COLO829 (cell line): ENCODE data around the gene HTRA1.

ENCODE experiments used
- DNase-seq: peaks from one replicate; pipeline ENCODE4 v3.0.0; 2012; ENCODE audit warnings: low spot score

HTRA1 gene

DNA sequence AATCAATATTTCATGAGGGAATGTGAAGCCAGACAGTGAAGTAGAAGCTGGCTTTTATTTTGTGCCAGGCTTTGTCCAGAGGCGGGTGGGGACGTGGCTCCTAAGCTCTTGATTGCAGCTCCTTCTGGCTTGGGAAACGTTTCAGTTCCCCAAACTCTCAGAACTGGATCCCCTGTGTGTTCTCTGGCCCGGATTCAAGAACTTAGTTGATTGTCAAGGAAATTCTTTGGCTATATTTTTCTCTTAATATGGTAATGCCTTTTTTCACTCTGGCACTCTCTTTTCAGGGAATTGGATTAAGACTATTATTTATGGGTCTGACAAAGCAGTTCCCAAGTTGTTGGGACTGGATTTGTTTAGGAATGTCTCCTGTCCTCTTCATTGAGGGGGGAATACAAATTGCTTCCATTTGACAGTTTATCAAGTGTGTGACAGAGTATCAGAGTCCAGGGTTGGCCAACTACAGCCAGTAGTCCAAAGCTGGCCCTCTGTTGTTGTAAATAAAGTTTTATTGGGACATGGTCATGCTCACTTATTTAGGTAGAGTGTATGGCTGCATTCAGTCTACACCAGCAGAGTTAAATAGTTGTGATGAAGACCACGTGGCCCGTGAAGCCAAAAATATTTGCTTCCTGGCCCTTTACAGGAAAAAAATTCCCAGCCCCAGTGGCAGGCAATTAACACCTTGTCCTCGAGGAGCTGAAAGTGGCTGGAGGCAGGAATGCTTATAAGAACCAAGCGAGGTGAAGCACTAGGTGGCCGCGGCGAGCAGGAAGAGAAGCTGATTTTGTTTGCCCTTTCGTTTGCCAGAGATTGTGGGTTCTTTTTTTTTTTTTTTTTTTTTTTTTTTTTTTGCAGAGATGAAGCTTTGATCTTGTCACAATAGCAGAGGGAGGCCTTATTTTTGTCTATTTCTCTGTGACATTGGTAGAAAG lies 34.3 kb downstream of the HTRA1 start:
- no peak for DNase-seq

DNA sequence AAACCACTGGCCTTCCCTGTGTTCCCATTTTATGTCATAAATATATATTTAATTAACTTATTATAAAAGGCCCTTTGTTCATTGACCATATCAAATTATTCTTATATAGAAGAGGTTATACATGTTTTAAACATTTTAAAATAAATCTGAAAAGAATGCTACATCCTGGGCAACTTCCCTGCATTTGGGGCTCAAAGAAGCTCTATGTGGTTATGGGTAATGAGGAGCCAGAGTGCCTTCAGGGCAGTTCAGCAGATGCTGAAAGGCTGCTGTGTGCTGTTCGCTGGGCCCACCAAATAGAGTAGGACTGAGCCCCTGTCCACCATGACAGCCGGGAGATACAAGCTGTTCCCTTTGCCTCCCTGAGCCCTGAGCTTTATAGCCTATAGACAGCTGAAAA lies 35.9 kb downstream of the HTRA1 start:
- DNase-seq: peak; percentile 52

DNA sequence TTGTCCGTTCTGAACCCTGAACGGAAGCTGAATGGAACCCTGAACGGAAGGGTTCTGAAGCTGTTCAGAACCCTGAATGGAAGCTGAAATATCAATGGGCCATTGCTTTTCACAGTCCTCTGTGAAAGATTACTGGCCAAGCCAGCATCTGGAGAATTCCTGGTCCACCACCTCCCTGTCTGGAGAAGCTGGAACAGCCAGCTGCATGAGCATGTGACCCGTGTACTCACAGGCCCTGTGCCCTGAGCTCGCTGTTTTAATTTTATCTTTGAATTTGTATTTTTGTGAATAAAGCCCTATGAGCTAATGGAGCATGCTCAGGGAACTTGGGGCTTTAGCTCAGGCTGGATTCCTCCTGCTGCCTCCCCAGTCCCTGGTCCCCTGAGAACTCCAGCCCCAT lies 37.2 kb downstream of the HTRA1 start:
- no peak for DNase-seq

DNA sequence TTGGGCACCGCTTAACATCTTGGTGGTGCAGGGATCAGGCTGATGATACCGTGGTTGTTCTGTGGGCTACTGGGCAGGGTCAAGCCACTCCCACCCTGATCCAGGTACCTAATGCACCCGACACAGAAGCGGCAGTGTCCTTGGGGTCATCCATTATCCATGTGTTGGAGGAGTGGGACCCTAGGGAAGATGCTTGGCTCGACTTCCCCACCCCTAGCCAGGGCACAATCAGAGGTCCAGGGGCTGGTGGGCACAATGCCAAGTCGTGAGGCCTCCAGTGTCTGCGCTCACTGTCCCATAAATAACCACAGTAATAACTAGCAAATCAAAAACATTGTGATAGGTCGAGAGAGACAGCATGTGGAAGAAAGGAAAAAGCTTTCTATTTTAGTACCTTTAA lies 37.7 kb downstream of the HTRA1 start:
- DNase-seq: no peak

DNA sequence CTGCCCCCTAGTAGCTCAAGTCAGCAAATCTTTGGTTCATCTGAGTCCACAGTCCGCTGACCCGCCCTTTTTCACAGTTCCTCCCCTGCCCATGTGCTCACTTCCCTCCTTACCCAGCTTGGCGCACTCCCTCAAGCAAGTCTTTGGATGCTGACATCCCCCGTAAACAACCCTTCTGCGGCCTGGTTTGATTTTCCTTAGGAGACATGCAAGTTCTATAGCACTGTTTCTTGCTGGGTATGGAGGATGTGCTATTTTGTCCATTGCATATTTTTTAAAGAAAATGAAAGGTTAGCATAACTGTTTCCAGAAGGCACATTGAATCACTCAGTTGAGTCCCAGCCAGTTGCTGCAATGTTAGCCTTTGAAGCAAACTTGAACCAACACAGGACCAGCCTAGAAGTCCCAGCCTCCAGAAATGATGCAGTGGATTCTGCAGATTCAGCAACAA lies 38.2 kb downstream of the HTRA1 start:
- no peak for DNase-seq

DNA sequence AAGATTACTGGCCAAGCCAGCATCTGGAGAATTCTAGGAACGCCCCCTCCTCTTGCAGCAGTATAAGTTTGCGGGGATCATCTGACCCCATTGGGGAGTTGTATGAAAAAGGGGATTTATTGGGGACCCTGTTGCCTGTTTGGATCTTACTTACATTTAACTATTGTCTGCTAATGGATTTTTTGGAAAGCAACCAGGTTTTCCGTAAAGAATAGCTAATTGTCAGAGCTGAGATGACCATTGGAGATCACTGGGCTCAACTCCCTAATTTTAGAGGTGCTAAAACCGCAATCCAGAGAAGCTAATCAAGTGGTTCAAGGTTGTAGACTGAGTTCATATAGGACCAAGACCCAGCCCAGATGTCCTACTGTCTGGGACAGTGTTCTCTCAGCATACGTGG lies 38.8 kb downstream of the HTRA1 start:
- DNase-seq: no peak

DNA sequence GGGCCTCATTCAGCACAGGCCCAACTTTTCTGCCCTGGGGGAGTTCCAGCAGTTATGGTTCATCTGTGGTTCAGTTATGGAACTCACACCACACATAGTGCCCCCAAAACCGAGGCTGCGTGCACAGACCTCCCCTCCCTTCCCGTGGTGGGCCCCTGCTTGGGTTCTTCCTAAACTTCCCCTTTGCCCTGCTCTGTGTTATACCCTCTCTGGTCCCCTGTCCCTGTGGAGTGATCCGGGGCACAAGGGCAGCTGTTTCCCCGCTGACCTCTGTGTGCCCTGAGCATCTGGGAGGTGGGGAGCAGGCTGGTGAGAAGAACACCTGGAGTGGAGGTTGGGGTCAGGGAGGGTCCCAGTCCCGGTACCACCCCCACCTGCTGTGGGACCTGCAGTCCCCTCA lies 39.4 kb downstream of the HTRA1 start:
- DNase-seq: no peak

DNA sequence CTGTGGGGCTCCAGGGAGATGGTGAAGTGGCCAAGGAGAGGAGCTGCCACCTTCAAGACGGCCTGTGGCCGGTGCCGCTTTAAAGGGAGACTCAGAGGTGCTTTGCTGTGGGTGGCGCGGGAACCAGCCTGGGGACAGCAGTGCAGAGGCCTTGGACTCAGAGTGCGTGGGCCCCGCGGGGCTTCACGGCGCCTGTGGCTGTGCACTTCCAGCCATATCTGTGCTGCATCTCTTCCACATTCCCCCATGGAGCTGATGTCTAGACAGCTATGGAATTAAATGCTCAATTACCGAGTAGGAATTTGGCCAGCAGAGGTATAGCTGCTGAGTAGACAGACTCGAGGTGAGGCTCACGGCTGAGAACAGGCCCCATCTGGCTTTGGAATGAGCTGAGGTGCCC lies 41.7 kb downstream of the HTRA1 start:
- DNase-seq: no peak

DNA sequence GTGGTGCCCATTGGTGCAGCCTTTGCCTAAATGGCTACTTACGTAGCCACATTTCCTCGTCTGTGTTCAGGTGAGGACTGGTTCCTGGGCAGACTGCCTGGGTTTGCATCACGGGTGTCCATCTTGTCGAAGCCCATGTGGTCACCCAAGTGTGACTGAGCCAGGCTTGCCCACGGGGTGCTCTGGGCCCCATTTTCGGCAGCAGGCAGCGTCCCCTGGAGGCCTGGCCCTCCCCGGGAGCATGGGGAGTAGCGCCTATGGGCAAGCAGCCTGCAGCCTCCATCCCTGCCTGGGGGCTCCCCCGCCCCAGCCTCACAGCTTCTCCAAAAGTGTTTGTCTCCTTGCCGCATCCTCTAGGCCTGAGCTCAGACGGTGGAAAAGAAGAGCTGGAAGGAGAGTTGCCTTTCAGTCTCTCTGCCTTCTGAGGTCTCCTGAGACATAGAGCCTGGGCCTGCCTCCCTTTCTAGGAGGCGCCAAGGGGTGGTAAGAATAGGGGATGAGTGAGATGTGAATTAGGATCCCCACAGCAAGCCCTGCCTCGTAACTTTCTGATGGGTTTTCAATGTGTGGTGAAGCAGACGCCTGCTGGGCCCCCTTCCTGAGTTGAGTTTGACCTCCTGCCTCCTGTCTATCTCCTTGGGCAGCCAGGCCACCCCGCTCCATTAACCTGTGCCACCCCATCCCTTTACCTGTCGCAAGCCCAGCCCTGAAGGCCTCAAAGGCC lies 42.7 kb downstream of the HTRA1 start:
- no peak for DNase-seq

DNA sequence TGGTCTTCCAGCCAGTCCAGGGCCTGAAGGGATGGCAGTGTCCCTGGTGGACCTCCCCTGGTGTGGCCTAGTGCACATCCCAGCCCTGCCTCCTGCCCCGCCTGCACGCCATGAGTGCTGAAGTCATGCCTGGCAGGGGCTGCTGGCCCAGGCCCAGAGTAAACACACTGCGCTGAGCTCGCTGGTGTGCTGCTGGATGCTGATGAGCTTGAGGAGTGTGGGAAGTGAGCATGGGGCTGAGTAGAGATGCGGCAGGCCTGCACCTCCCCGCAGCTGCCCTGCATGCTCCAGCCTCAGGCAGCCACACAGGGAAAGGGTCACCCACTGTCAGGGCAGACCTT lies 43.2 kb downstream of the HTRA1 start:
- DNase-seq: no peak

DNA sequence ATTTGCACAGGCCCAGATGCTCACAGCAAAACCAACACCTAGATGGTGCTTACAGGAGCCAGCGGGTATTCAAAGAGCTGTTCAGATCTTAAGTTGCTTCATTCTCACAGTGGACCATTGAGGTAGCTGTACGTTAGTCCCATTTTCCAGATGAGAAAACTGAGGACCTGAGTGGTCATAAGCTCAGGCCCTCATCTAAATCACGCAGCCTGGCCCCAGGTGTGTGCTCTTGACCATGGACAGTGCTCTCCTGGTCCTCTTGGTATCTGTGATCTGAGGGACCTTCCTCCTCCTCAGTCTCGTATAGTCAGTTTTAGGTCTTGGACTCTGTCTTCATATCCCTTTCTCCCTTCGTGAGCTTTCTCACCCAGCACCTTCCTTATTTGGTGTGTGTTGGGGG lies 43.7 kb downstream of the HTRA1 start:
- no peak for DNase-seq

DNA sequence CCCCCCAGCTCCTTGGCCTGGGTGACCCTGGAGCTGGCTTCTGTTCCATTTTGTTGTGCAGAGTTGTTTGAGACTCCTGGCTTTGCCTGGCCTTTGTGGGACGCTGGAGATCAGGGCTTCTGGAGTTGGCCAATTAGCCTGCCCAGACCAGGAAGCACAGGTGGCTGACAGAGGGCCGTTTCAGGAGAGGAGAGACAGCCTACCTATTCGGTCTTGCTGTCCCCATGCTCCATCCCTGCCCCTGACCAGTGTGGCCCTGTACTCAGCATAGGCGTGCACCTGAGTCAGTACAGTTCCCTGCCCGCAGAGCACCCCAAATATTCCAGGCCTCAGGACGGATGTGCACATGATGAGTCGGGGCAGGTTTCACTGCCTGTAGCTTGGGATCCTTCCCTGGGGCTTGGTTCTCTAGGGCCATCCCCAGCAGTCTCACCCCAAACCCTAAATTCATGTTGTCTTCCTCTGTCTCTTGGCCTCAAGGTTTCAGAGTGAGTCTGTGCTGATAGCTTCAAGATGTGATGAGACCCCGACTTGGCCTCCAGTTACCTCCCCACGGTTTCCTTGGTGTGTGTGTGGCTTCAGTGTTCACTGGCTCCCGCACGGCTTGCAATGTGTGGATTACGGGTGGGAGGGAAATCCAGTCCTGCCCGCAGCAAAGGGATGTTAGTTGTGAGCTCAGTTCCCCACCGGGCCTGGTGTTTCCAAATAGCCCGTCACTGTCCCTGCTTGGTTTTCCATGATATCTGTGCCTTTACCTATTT lies 44.7 kb downstream of the HTRA1 start:
- DNase-seq: no peak

DNA sequence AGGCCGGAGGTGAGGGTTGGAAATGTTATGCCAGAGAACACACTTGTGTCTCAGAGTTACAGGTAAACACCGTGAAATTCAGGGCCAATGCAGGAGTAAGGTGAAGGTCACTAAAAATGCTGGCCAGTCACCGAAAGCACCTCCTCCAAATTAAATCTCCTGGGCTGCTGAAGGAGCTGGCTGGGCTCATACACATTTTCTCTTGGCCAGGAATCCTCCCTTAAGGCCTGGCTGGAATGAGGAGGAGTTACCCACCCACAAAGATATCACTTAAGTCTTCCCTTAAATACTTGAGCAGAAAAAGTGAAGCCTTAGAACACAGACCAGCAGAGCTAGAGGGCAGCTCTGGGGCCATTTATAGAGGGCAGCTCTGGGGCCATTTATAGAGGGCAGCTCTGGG lies 46.3 kb downstream of the HTRA1 start:
- no peak for DNase-seq

DNA sequence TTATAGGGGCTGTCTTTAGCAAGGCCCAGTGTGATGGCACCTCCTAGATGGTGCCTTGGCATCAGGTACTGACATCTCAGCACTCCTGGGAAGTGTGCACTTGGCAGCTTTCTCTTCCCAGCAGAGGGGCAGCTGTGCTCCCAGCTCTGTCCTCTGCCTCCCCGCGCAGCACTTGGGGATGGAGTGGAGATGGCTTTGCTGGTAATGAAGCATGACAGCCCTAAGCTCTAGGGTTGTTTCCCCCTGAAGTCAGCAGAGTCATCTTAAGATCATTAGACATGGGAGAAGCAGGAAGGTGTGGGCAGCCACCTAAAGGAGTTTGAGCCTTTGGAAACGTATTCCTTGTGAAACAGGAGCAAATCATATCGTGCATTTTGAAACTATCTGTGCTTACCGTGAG lies 46.7 kb downstream of the HTRA1 start:
- DNase-seq: no peak

DNA sequence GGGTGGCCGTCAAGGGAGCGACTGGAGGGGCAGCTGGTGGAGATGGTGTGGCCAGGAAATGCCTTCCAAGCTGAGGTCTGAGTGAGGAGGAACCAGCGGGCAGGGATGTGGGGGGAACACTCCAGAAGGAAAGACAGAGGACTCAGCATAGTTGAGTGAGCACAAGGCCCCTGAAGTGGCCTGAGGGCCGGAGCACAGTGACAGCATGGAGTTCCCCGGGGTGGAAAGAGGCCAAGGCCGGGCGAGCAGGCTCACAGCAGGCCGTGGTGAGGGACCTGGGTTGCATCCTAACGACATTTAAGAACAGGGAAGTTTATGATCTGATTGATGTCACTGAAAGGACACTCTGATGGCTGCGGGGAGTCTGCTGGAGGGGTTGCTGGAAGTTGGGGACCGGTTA lies 48.0 kb downstream of the HTRA1 start:
- DNase-seq: no peak

DNA sequence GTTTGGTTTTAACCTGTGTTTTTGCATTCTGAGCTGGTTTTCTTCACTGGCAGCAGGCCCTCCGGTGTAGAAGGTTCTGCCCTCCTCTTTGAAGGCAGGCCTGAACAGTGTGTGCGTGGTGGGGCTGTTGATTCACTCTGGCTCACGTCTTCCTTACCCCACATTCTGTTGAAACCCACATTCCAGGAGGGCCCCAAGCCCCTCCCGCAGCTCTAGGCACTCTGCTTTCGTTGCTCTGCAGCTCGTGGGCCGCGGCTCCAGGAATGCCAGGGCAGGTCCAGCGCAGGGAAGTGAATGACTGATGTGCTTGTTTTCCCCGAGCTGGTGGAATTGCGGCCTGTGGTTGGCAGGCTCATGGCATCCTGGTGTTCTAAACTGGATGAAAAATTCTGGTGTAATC lies 49.0 kb downstream of the HTRA1 start:
- no peak for DNase-seq

DNA sequence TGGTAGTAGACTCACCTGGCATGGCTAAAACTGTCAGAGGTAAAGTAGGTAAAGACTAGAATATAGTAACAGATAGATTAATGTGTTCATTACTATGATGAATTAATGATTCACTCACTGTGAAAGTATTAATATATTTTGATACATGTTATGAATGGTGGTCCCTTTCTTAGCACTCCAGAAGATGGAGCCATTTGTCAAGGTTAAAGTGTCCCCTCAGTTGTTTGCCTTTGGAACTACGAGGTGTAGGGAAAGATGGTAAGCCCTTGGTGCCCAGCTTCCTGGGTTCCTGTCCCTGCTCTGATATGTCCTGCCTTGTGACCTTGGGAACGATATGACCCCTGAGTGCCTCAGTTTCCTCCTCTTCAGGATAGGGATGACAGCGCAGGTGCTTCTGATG lies 49.4 kb downstream of the HTRA1 start:
- DNase-seq: no peak

DNA sequence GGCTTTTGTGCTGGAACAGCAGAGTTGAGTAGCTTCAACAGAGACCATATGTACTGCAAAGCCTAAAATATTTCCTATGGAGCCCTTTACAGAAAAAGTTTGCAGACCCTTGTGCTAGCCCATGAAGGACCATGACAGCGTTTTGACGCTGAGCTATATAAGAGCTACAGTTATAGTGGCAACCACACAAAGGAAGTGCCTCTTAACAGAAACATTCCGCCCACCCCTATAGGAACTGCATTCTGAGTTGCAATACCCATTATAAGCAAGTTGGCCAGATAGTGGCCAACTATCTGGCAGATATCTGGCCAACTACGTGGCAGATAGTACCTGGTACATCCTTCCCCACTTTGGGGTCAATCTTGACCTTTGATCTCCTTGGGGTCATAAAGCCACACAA lies 51.7 kb downstream of the HTRA1 start:
- no peak for DNase-seq

DNA sequence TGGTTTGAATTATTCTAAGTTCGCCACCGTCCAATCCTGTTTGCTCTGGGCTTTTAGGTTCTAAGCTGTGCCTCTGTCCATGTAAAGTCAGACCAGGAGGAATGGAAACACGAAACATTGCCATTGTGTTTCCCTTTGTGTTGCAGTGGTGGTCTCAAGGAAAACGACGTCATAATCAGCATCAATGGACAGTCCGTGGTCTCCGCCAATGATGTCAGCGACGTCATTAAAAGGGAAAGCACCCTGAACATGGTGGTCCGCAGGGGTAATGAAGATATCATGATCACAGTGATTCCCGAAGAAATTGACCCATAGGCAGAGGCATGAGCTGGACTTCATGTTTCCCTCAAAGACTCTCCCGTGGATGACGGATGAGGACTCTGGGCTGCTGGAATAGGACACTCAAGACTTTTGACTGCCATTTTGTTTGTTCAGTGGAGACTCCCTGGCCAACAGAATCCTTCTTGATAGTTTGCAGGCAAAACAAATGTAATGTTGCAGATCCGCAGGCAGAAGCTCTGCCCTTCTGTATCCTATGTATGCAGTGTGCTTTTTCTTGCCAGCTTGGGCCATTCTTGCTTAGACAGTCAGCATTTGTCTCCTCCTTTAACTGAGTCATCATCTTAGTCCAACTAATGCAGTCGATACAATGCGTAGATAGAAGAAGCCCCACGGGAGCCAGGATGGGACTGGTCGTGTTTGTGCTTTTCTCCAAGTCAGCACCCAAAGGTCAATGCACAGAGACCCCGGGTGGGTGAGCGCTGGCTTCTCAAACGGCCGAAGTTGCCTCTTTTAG lies 52.9 kb downstream of the HTRA1 start:
- DNase-seq: no peak

DNA sequence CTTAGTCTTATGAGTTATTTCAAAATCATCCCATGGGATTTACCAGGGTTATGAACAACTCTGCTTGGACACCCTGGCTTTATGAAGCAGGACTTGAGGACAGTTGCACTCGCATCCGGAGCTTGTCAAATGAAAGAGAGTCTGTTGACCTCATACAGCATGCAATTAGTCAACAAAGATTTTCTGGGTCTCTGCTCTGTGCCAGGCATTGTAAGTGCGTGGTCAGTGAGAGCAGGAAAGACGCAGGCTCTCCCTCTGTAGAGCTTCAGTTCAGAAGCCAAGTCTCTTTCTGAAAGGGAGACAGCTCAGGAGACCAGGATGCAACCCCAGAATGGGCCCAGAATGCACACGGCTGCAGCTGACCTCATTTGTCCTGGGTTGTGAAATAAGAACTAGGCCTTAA lies 53.7 kb downstream of the HTRA1 start:
- no peak for DNase-seq

DNA sequence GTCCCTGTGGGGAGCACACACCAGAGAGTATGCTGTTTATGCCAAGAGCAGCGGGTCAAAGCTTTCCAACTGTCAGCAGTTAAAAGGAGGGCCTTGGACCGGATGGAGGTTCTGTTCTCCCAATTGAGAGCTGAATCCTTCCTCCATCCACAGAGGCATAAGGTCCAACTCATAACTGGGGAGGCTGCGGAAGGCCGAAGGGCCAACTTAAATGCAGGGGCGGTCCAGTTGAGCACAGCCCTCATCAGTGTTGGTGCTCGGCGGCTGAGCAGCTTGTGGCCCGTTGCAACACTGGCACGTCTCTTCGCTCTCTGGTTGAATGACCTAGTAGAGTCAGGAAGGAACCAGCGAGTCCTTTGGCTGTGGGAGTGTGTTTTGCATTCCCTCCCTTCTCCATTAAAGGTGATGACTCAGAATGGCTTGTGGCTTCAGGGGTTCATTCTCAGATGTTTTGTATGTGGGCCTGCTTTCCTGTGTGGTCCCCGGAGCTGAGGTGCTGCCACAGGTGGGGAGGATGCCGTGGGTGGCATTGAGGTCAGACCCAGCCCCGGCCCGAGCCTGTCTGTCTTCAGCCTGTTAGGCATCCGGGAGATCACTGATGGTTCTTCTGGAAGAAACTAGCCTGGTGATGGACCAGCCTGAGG lies 54.4 kb downstream of the HTRA1 start:
- no peak for DNase-seq

DNA sequence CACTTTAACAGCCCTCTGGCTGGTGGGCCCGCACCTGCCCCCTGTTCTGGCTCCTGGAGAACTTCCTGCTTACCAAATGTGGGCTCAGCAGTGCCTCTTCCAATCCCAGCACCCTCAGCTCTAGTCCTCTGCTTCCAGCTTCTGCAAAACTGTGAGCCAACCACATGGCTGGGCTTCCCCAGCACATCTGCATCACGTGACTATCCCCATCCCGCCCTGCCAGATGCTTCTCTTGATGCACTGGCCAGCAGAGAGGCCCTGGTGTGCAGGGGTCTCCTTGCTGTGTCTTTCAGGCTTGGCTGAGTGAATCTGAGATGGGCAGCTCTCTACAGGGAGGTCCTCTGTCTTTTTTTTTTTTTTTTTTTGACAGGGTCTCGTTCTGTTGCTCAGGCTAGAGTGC lies 55.4 kb downstream of the HTRA1 start:
- no peak for DNase-seq
